ENCODE results near the gene RASAL1. TPM values are rescaled to one million over a fixed set of nuclear protein-coding genes. Genes with fewer than 3 reads are reported as not detected.

Gene RASAL1
- total and polyA plus RNA-seq, 5 experiments from 2014 or later, result 0.13 to 0.76 (median 0.44) TPM

DNA sequence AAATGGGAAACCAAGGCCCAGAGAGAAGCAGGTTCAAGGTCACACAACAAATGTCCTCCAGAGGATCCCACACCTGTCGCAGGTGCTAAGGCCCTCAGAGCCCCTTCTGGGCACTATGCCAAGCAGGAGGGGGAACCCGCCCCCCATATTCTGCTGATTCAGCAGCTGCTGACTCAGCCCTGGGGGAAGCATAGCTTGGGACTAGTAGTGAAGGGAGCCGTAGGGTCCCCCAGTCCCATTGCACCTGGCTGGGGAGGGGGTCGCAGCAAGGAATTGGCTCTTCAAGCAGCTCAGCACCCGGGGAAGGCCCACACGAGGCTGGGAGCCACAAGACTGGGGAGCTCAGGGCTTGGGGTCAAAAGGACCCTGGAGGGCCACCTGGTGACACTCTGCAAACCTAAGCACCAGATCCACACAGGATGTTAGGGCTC lies 1.0 kb downstream of the RASAL1 start:
- ATAC-seq (no peak), DNase-seq (no peak)
- Mint-ChIP-seq H3K4me3 (peak overlapping the region in 9 of 10 donors; percentile 18 to 89 (median 54)), H3K36me3 (no peaks in the 10 kb centered on the region), H3K27me3 (peaks cover 0 to 9% (median 0%) of the 10 kb centered on the region in 5 donors), H3K27ac (peak overlapping the region in 1 of 10 donors; percentile 16), H3K4me1 (peaks cover 12 to 30% (median 19%) of the 10 kb centered on the region in 4 donors), H3K9me3 (no peaks in the 10 kb centered on the region)
- POLR2A ChIA-PET, result interaction anchor here (1.4 kb wide), 1 partner anchor 11 kb away, joined by 3 read pairs; no protein-coding TSS in a partner anchor

DNA sequence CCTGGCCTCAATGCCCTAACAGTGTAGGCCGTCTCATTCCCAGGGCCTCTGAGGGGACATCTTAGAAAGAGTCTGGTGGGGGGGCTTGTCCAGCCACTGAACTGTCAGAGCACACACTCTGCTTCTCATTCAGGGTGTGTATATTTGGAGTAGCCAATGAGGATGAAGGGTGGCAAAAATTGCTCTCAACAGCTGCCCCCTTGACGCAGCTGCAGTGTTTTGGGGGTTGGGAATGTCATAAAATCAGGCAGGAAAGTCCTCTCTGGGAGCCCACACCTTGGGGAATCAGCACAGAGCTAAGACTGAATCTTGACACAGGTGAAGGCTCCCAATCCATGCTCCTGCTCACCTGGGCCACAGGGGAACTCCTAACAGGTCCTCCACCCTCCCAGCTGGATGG lies 1.5 kb downstream of the RASAL1 start:
- peak overlapping the region in 1 of 10 donors; percentile 29 for H3K27ac Mint-ChIP-seq
- H3K27me3 Mint-ChIP-seq, result peaks cover 0 to 9% (median 0%) of the 10 kb centered on the region in 5 donors
- no peaks in the 10 kb centered on the region for H3K9me3 Mint-ChIP-seq
- POLR2A ChIA-PET, result interaction anchor here (1.4 kb wide), 1 partner anchor 11 kb away, joined by 3 read pairs; no protein-coding TSS in a partner anchor
- no peak for DNase-seq
- H3K4me1 Mint-ChIP-seq, result peaks cover 12 to 35% (median 21%) of the 10 kb centered on the region in 4 donors
- H3K4me3 Mint-ChIP-seq, result no peak overlapping the region
- no peak for ATAC-seq
- no peaks in the 10 kb centered on the region for H3K36me3 Mint-ChIP-seq

DNA sequence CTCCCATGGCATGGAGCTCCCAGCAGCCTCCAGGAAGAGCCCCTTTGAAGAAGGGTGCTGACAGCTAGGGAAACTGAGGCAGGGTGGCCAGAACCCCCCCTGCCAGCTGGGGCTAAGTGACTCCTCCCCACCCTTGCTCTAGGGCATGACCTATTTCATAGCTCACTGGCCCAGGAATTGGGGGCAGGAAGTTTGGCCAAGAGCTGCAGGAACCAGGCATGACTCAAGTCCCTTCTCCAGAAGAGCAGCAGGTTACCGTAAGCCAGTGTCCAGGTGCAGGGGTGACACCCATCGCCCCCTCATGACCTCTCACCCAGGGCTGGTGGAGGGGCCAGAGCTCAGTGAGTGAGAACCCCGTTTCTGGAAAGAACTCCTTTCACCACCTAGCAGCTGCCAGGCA lies 1.9 kb downstream of the RASAL1 start:
- no peaks in the 10 kb centered on the region for H3K9me3 Mint-ChIP-seq
- no peak overlapping the region for H3K4me3 Mint-ChIP-seq
- H3K36me3 Mint-ChIP-seq, result no peaks in the 10 kb centered on the region
- DNase-seq, result no peak
- peaks cover 0 to 9% (median 0%) of the 10 kb centered on the region in 5 donors for H3K27me3 Mint-ChIP-seq
- H3K27ac Mint-ChIP-seq, result no peak overlapping the region
- ATAC-seq, result no peak
- peaks cover 12 to 38% (median 21%) of the 10 kb centered on the region in 4 donors for H3K4me1 Mint-ChIP-seq
- POLR2A ChIA-PET, result interaction anchor here (1.4 kb wide), 1 partner anchor 10 kb away, joined by 3 read pairs; no protein-coding TSS in a partner anchor

DNA sequence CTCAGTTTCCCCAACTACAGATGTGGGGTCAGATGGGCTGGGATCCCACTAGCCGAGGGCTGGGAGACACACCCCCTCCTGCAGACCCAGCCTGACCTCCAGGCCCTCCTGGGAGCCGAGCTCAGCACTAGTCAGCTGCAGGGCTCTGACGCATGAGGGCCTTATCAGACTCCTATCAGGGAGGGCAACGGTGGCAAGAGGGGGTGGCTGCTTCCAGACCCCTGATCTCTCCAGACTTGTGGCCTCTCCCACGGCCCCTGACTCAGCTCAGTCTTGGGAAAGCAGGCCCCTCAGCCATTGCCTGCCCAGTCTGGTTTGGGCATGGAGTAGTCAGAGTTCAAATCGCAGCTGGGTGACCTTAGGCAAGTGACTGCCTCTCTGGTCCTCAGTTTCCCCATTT lies 2.5 kb downstream of the RASAL1 start:
- Mint-ChIP-seq H3K4me3 (no peak overlapping the region), H3K27ac (peak overlapping the region in 1 of 10 donors; percentile 63), H3K27me3 (peaks cover 0 to 9% (median 0%) of the 10 kb centered on the region in 5 donors), H3K9me3 (no peaks in the 10 kb centered on the region), H3K36me3 (no peaks in the 10 kb centered on the region), H3K4me1 (peaks cover 12 to 39% (median 21%) of the 10 kb centered on the region in 4 donors)
- no peak for DNase-seq
- no peak for ATAC-seq
- POLR2A ChIA-PET, result no interaction called here

DNA sequence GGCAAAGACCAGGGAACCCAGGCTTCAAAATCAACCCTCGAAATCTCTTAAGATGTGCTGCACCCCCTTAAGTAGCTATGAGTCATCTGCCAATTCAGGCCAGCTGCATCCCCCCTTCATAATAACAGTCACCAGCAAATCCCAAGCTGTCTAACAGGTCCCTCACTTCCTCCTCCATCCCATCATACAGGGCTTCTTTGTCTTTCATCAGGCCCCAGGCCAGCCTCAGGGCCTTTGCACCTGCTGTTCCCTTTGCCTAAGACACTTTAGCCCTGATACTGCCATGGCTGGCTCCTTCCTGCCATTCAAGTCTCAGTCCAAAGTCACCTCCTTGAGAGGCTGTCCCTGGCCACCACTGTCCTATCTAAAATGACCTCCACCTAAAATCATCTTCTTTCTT lies 4.0 kb downstream of the RASAL1 start:
- peaks cover 0 to 6% (median 0%) of the 10 kb centered on the region in 5 donors for H3K27me3 Mint-ChIP-seq
- ATAC-seq (no peak), DNase-seq (no peak)
- H3K36me3 Mint-ChIP-seq, result no peaks in the 10 kb centered on the region
- POLR2A ChIA-PET, result no interaction called here
- no peak overlapping the region for H3K4me3 Mint-ChIP-seq
- H3K9me3 Mint-ChIP-seq, result no peaks in the 10 kb centered on the region
- H3K4me1 Mint-ChIP-seq, result peaks cover 12 to 34% (median 18%) of the 10 kb centered on the region in 4 donors
- peak overlapping the region in 3 of 10 donors; percentile 1 to 53 (median 13) for H3K27ac Mint-ChIP-seq

DNA sequence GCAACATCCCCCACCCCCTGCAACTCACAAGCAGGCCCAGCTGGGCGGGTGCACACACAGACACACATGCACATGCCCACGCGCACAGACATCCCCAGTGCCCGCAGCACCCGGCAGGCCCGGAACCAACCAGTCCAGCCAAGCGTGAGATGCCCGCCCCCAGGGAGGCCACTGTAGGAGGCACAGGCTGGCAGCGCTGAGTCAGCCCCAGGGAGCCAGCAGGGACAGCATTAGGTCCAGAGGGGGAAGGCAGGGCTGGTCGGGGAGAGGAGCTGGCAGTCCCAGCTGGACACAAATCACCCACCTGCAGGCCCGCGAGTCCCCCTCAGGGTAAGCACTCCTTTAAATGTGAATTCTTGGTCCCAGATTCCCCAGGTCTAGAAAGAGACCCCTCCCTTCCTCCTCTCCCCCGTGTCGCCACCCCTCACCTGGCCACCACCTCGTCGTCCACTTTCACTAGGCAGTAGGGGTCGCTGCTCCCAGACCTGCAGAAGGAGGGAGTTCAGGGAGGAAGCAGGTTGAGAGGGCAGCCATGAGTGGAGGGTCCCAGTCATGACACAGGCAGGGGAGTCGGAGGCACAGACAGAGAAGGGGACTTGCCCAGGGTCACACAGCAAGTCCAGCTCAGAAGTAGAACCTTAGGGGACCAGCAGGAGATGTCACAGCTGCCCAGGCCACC lies 5.0 kb downstream of the RASAL1 start:
- H3K9me3 Mint-ChIP-seq, result no peaks in the 10 kb centered on the region

DNA sequence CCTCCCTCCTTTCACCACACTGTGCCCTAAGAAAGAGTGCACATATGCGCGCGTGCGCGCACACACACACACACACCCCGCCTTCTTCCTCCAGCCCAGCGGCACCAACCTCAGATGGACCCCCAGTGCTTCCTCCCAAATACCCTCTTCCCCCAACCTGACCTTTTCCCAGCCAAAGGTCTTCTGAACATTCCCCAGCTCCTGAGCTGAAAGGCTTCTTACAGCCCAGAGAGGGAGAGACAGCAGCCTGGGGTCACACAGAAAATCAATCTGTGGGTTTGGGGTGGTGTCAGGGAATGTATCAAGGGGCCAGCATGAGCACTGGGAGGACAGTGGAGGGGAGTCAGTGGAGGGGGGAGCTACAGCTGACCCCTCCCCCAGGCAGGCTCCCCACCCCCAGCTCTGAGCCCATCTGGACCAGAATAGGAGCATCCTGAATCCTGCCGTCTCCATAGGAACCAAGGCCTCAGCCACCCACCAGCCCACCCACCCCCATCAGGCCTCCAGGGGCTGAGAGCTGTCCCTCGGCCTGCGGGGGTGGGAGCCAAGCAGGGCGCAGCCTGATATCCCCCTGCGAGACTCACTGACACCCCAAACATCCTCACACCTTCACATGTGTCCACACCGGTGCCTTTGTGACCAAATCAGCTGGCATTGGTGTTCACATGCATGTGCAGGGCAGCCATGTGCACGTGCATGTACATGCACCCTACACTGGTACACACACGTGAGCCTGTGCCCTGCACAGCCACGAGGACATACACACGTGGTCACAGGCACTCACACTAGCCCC lies 5.7 kb downstream of the RASAL1 start:
- Mint-ChIP-seq H3K27ac (peak overlapping the region in 2 of 10 donors; percentile 65 to 68), H3K4me1 (peaks cover 1 to 23% (median 4%) of the 10 kb centered on the region in 4 donors), H3K4me3 (no peak overlapping the region), H3K36me3 (no peaks in the 10 kb centered on the region), H3K9me3 (no peaks in the 10 kb centered on the region), H3K27me3 (no peaks in the 10 kb centered on the region)
- DNase-seq (no peak), ATAC-seq (no peak)
- POLR2A ChIA-PET, result no interaction called here

More for the DNA sequence above, 5.0 kb downstream of the RASAL1 start:
- peak in 1 of 2 donors; percentile 50 for ATAC-seq
- H3K36me3 Mint-ChIP-seq, result no peaks in the 10 kb centered on the region
- no peak overlapping the region for H3K4me3 Mint-ChIP-seq
- no peak overlapping the region for H3K27ac Mint-ChIP-seq
- POLR2A ChIA-PET, result no interaction called here
- H3K4me1 Mint-ChIP-seq, result peaks cover 4 to 26% (median 9%) of the 10 kb centered on the region in 4 donors
- DNase-seq, result no peak
- no peaks in the 10 kb centered on the region for H3K27me3 Mint-ChIP-seq

DNA sequence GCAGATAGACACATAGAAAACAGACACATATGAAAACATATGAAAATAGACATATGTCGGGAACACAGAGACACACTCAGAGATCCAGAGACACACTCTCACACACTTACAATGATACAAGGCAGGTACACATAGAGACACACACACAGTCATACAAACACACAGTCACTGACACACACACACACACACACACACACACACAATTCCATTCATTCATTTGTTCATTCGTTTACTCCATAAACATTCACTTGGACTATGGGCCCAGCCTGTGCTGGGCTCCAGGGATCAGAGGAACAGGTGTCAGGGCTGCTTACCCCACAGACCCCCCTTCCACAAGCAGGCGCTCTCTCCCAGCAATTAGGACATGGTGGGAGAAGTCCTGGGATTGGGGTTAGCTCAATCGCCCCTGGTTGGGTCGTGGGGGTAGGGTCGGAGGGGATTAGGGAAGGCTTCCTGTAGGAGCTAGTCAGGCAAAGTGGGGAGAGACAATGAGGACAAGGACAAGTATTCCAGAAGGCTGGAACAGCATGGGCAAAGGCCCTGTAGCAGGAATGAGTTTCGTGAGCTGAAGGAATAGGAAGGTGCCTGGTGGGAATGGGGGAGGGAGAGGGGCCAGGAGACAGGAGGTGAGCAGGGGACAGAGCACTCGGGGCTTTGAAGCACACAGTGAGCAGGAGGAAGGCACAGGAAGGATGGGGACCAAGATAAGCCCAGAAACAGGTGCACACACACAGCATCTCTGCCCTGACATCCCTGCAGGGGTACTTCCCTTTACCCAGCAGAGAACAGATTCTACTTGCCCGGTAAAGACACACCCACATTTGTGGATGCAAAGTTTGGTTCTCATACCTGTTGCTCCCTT lies 6.5 kb downstream of the RASAL1 start:
- no peaks in the 10 kb centered on the region for H3K9me3 Mint-ChIP-seq
- H3K4me1 Mint-ChIP-seq, result peaks cover 0 to 22% (median 4%) of the 10 kb centered on the region in 4 donors
- peak overlapping the region in 3 of 10 donors; percentile 27 to 68 (median 65) for H3K27ac Mint-ChIP-seq
- no peak overlapping the region for H3K4me3 Mint-ChIP-seq
- POLR2A ChIA-PET, result no interaction called here
- H3K36me3 Mint-ChIP-seq, result peaks cover 0 to 2% (median 0%) of the 10 kb centered on the region in 3 donors
- ATAC-seq (no peak), DNase-seq (no peak)
- H3K27me3 Mint-ChIP-seq, result no peaks in the 10 kb centered on the region

DNA sequence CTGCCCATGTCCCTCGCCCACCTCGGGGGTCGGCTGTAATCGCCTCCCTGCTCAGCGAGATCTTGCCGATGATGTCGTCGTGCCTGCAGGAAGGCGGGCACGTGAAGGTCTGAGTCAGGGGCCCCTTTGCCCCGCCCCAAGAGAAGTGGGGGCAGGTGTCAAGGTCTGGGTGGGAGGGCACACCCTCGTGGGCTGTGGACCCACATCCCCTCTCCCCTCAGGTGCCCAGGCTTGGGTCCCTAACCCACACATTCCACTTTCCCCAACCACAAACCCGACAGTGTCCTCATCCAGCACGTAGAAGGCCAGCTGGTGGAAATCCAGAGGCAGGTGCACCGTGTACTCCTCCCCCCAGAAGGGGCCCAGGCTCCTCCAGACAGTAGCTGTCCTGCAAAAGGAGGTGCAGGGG lies 7.8 kb downstream of the RASAL1 start:
- Mint-ChIP-seq H3K27me3 (peaks cover 0 to 6% (median 3%) of the 10 kb centered on the region in 5 donors), H3K36me3 (peaks cover 0 to 7% (median 6%) of the 10 kb centered on the region in 3 donors), H3K4me3 (no peak overlapping the region), H3K9me3 (peaks cover 0 to 8% (median 3%) of the 10 kb centered on the region in 9 donors), H3K27ac (peak overlapping the region in 1 of 10 donors; percentile 37), H3K4me1 (peaks cover 0 to 22% (median 4%) of the 10 kb centered on the region in 4 donors)
- ATAC-seq (no peak), DNase-seq (no peak)
- POLR2A ChIA-PET, result no interaction called here

DNA sequence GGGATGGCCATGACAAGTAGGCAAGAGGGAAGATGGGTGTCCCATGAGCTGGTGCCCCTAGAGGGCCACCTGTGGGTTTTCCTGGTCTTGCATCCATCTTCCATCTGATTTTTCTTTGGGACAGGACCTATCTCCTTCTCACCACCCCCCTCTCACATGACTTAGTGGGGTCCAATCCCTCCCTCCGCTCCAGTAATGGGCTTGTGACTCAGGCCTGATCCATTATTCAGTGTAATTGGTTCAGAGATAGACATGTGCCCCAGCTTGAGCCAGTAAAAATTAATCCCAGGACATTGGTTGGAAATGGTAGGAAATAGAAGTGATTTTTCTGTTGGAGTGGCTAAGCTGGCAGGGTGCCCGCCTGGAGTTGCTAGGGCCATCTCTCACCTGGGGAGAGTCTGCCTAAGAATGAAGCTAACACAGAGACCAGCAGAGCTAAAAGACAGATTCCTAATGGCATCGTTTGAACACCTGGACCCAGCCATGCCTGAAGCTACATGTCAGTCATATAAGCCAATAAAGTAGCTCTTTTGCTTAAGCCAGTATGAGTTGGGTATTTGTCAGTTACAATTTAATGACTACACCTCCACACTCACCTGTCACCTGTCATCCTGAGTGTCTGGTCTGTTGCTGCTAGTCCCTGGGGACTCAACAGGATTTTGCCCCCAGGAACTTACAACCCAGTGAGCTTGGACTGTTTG lies 14.7 kb downstream of the RASAL1 start:
- Mint-ChIP-seq H3K4me1 (peaks cover 0 to 3% (median 0%) of the 10 kb centered on the region in 4 donors), H3K9me3 (peaks cover 0 to 11% (median 5%) of the 10 kb centered on the region in 9 donors), H3K4me3 (no peak overlapping the region), H3K27me3 (peaks cover 0 to 8% (median 4%) of the 10 kb centered on the region in 5 donors), H3K27ac (no peak overlapping the region), H3K36me3 (peaks cover 0 to 9% (median 7%) of the 10 kb centered on the region in 3 donors)
- ATAC-seq (no peak), DNase-seq (no peak)
- POLR2A ChIA-PET, result no interaction called here

DNA sequence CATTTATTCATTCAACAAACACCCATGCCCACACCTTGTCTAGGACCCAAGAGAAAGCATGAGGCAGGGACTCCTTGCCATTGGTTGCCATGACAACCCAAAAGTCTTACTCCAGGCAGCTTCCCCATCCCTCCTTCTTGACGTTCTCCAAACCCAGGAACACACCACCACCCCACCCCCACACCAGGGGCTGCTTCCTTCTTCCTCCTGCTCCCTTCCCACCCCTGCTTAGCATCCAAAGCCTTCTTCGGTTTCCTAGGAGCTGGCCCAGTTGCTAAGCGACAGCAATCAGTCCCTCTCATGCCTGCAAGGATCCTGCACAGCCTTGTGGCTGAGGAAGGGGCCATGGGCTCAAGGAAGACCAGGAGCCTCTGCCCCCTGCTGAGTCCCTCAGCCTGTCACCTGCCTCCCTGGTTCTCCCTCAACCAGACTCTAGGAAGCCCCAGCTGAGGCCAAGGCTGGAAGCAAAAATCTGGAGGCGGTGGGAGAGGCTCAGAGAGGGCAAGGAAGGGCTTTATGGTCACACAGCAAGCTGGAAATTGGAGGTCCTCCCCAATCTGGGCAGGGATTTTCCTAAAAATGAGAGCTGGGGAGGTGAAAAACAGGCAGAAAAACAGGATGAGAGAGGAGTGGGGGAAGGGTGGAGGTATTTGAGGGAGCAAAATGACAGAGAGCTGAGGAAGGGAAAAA lies 15.4 kb downstream of the RASAL1 start:
- H3K36me3 Mint-ChIP-seq, result peaks cover 0 to 9% (median 7%) of the 10 kb centered on the region in 3 donors
- POLR2A ChIA-PET, result no interaction called here
- H3K9me3 Mint-ChIP-seq, result peaks cover 0 to 11% (median 5%) of the 10 kb centered on the region in 9 donors
- peaks cover 0 to 3% (median 0%) of the 10 kb centered on the region in 4 donors for H3K4me1 Mint-ChIP-seq
- peaks cover 0 to 8% (median 4%) of the 10 kb centered on the region in 5 donors for H3K27me3 Mint-ChIP-seq
- H3K4me3 Mint-ChIP-seq, result no peak overlapping the region
- no peak overlapping the region for H3K27ac Mint-ChIP-seq
- DNase-seq (no peak), ATAC-seq (no peak)
